Measurements from ENCODE around the gene NMT1.

GRCh38 chr17:45138911-45139532 is 77.9 kb downstream of the NMT1 start:
- TF ChIP-seq, protein P1, sequence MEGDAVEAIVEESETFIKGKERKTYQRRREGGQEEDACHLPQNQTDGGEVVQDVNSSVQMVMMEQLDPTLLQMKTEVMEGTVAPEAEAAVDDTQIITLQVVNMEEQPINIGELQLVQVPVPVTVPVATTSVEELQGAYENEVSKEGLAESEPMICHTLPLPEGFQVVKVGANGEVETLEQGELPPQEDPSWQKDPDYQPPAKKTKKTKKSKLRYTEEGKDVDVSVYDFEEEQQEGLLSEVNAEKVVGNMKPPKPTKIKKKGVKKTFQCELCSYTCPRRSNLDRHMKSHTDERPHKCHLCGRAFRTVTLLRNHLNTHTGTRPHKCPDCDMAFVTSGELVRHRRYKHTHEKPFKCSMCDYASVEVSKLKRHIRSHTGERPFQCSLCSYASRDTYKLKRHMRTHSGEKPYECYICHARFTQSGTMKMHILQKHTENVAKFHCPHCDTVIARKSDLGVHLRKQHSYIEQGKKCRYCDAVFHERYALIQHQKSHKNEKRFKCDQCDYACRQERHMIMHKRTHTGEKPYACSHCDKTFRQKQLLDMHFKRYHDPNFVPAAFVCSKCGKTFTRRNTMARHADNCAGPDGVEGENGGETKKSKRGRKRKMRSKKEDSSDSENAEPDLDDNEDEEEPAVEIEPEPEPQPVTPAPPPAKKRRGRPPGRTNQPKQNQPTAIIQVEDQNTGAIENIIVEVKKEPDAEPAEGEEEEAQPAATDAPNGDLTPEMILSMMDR (IDR thresholded peaks at IDR 0.05; ENCODE audit: poor library complexity): no peak
- no peak for TF ChIP-seq EZH2 (IDR thresholded peaks at IDR 0.05; ENCODE audit: borderline replicate concordance)
